Transverse colon (tissue), 4 donors: Measurements from ENCODE around the gene MYOCD.

Source experiments
- POLR2AphosphoS5 ChIP-seq, 3 donors: sonication (generic); formaldehyde crosslinking; IDR thresholded peaks; one replicate each; pipeline ENCODE4 v1.6.1; 2016; ENCODE audit warnings: antibody characterized with exemption in 3 of 3
- TF ChIP-seq, protein P1 (sequence below), 5 experiments: fragments of 200-600 bp in 3 of 5; fragments of 450-650 bp in 2 of 5; sonication (generic) in 3 of 5; IDR thresholded peaks; 1 replicate in 2 of 5; 2 replicates in 3 of 5; pipeline ENCODE4 v1.5.1; 2016 to 2017; ENCODE audit warnings: antibody characterized with exemption in 5 of 5, inconsistent platforms in 3 of 5, mild to moderate bottlenecking in 2 of 5, moderate library complexity in 1 of 5

DNA sequence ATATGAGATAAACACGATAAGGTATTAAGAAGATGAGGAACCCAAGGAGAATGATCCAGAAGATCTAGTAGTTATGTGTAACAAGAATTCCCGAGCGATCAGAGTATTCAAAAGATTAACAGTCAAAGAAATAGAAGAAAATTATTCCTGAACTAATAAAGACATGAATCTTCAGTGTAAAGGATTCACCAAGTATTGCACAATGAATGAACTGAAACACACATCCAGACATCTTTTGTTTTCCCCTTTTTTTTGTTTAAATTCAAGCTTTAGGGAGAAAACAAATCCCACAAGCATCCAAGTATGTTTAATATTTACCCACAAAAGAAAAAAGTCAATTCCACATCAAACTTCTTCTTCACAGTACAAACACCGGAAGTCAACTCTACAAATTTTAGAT lies 23.7 kb upstream of the MYOCD start:
- no peak for TF ChIP-seq POLR2AphosphoS5 (IDR thresholded peaks at IDR 0.05)
- TF ChIP-seq, protein P1, sequence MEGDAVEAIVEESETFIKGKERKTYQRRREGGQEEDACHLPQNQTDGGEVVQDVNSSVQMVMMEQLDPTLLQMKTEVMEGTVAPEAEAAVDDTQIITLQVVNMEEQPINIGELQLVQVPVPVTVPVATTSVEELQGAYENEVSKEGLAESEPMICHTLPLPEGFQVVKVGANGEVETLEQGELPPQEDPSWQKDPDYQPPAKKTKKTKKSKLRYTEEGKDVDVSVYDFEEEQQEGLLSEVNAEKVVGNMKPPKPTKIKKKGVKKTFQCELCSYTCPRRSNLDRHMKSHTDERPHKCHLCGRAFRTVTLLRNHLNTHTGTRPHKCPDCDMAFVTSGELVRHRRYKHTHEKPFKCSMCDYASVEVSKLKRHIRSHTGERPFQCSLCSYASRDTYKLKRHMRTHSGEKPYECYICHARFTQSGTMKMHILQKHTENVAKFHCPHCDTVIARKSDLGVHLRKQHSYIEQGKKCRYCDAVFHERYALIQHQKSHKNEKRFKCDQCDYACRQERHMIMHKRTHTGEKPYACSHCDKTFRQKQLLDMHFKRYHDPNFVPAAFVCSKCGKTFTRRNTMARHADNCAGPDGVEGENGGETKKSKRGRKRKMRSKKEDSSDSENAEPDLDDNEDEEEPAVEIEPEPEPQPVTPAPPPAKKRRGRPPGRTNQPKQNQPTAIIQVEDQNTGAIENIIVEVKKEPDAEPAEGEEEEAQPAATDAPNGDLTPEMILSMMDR (IDR thresholded peaks at IDR 0.05): no peak
